ENCODE results near the gene GAS2.

GAS2 gene

GRCh38 chr11:22657101-22657694 lies 9.2 kb upstream of the GAS2 start:
- DNase-seq (ENCODE audit: low read depth), result no peak
- no peak overlapping the region for H3K4me3 ChIP-seq (ENCODE audit: control insufficient read depth, low read depth, low read length)
- TF ChIP-seq, protein P1, sequence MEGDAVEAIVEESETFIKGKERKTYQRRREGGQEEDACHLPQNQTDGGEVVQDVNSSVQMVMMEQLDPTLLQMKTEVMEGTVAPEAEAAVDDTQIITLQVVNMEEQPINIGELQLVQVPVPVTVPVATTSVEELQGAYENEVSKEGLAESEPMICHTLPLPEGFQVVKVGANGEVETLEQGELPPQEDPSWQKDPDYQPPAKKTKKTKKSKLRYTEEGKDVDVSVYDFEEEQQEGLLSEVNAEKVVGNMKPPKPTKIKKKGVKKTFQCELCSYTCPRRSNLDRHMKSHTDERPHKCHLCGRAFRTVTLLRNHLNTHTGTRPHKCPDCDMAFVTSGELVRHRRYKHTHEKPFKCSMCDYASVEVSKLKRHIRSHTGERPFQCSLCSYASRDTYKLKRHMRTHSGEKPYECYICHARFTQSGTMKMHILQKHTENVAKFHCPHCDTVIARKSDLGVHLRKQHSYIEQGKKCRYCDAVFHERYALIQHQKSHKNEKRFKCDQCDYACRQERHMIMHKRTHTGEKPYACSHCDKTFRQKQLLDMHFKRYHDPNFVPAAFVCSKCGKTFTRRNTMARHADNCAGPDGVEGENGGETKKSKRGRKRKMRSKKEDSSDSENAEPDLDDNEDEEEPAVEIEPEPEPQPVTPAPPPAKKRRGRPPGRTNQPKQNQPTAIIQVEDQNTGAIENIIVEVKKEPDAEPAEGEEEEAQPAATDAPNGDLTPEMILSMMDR (conservative IDR thresholded peaks at IDR 0.05; ENCODE audit: control insufficient read depth, insufficient read depth, low read depth, low read length), result no peak

DNA sequence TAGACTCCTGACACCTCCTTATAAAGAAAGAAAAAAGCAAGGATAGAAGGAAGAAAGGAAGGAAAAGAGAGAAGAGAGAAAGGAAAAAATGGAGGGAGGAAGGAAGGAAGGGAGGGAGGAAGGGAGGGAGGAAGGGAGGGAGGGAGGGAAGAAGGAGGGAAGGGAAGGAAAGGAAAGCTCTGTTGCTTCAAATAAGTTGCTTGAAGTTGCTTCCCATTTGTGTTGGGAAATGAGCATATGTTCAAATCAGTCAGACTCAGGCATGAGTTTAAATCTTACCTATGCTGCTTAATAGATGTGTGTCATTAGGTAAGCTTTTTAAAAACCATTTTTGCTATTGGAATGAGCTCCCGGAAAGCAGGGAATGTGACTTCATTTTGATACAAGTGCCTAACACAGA lies 6.6 kb upstream of the GAS2 start:
- TF ChIP-seq, protein P1 (conservative IDR thresholded peaks at IDR 0.05; ENCODE audit: control insufficient read depth, insufficient read depth, low read depth, low read length), result no peak
- no peak for DNase-seq (ENCODE audit: low read depth)
- no peak overlapping the region for H3K4me3 ChIP-seq (ENCODE audit: control insufficient read depth, low read depth, low read length)

GRCh38 chr11:22666688-22667439 lies 453 bp downstream of the GAS2 start:
- TF ChIP-seq, protein P1 (conservative IDR thresholded peaks at IDR 0.05; ENCODE audit: control insufficient read depth, insufficient read depth, low read depth, low read length), result no peak
- H3K4me3 ChIP-seq (ENCODE audit: control insufficient read depth, low read depth, low read length), result no peak overlapping the region
- peak; percentile 3 for DNase-seq (ENCODE audit: low read depth)

DNA sequence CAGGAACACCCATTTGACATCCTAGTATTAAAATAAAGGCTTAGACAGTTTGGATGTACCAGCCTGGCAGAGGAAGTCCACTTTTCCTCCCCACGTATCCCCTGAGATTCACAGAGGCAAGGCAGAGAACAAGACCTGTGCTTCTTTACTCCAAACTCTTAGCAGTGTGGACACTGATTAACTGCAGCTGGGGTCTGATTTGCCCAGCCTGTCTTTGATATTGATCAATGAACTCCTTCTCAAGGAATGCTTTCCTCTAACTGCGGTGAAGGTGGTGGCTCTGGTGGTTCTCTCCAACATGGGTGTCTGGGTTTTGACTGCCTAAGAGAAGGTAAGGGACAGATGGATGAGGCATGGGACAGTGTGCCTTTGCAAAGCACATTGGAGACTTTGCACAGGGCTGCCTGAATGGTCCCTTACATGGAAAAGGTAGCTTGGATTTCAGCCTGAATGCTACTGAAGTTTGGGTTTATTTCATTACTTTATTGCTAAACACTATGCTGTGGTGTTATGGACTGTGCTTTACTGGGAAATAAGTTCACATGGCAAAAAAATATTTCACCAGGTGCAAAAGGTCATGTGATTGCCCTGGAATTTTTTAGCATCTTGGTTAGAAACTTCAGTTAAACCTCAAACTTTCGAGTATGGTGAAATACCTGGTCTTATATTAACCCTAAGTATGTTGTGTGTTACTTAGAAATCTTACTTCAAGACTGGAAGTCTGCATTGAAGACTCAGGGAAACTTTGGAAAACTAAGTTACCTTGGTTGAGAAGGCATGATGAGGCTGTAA lies 1.8 kb downstream of the GAS2 start:
- no peak for DNase-seq (ENCODE audit: low read depth)
- TF ChIP-seq, protein P1 (conservative IDR thresholded peaks at IDR 0.05; ENCODE audit: control insufficient read depth, insufficient read depth, low read depth, low read length), result no peak
- no peak overlapping the region for H3K4me3 ChIP-seq (ENCODE audit: control insufficient read depth, low read depth, low read length)

GRCh38 chr11:22669368-22669767 lies 3.0 kb downstream of the GAS2 start:
- TF ChIP-seq, protein P1 (conservative IDR thresholded peaks at IDR 0.05; ENCODE audit: control insufficient read depth, insufficient read depth, low read depth, low read length), result no peak
- DNase-seq (ENCODE audit: low read depth), result no peak
- H3K4me3 ChIP-seq (ENCODE audit: control insufficient read depth, low read depth, low read length), result no peak overlapping the region

GRCh38 chr11:22670830-22671229 lies 4.4 kb downstream of the GAS2 start:
- H3K4me3 ChIP-seq (ENCODE audit: control insufficient read depth, low read depth, low read length), result no peak overlapping the region
- DNase-seq (ENCODE audit: low read depth), result no peak
- TF ChIP-seq, protein P1 (conservative IDR thresholded peaks at IDR 0.05; ENCODE audit: control insufficient read depth, insufficient read depth, low read depth, low read length), result no peak

Data from fibroblast of mammary gland (primary cell).